Limb (tissue), 2 donors: ENCODE data around the gene UGT1A9.

ENCODE experiments used
- DNase-seq, 2 donors: peaks; one replicate each; pipeline ENCODE4 v3.0.0-alpha.2; 2016; ENCODE audit errors: extremely low spot score in 2 of 2

The UGT1A9 gene

DNA sequence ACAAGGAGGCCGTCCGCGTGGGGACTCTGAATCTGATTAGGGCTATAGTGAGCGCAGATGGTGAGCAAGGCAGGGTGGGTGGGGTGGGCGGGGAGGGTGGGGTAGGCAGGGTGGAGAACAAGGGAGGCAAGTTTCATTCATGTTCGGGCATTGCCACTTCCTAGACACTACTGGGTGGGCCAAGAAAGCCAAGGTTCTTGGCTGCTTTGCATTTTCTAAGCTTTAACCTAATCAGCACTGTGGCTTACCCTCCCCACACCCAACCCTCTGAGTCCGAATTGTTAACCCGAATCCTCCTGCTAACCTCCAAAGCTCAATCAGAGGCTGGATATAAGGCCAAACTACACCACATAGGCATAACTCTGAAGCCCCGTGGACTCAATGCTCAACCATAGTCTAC, 124.6 kb downstream of the UGT1A9 start:
- DNase-seq: no peak

DNA sequence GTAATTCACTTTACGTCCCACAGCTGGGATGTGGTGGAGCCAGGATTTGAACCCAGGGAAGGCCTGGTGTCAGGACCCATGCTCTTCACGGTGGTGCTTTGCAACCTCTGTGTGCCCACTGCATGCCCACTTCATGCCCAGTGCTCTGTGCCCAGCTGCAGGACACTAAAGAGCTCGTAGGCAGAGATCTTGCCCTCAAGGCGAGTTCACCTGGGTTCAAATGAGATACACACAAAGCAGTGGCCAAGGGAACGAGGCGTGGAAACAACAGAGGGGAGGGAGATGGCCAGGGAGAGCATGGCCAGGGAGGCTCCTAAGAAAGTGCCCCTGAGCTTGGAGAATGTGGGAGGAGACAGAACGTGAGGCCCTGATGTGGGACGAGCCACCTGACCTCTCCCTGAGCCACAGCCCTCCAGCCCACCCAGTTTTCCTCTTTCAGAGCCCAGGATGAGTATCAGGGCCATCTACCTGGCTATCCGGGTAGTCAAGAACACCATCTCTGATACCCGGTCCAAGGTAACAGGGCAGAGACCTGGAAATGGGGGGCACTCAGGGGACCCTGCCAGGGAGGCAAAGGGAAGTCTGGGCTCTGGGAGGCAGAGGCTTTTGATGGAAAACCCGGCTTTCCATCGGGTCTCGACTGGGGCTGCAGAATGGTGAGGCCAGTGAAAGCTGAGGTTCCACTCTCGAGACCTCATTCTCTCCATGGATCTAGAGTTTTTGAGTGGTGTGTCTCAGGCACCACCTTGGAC, 126.8 kb downstream of the UGT1A9 start:
- DNase-seq: no peak

DNA sequence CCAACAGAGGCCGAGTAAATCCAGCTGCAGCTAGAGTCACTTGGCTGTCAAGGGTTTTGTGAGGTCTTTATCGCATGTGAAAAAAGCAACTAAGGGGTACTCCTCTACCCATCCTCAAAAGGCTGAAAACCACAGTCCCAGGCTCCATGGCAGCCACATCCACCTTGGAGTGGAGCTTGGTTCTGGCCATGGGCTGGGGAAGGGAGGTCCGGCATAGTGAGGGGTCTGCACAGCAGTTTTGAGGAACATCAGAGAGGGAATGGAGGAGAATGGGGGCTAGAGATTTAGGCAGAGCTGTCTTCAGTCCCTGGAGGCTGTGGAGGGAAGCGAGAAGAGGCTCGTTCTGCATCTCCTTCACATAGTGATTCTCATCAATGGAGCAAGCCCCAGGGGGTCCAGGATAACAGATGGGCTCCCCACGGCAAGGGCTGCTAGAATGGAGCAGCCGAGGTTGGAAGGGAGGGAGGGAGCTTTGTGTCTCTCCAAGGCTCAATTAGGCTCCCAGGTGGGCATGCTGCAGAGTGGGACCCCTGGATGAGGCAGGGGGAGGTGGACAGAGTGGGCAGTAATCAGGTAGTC, 127.5 kb downstream of the UGT1A9 start:
- DNase-seq: no peak

- DNase-seq: no peak
These were observed 128.0 kb downstream of the UGT1A9 start for GRCh38 chr2:233799716-233800115.

GRCh38 chr2:233800208-233800607, 128.5 kb downstream of the UGT1A9 start:
- no peak for DNase-seq

- DNase-seq: no peak
These were observed 129.8 kb downstream of the UGT1A9 start for GRCh38 chr2:233801357-233802131.

GRCh38 chr2:233802132-233802815, 130.6 kb downstream of the UGT1A9 start:
- no peak for DNase-seq

DNA sequence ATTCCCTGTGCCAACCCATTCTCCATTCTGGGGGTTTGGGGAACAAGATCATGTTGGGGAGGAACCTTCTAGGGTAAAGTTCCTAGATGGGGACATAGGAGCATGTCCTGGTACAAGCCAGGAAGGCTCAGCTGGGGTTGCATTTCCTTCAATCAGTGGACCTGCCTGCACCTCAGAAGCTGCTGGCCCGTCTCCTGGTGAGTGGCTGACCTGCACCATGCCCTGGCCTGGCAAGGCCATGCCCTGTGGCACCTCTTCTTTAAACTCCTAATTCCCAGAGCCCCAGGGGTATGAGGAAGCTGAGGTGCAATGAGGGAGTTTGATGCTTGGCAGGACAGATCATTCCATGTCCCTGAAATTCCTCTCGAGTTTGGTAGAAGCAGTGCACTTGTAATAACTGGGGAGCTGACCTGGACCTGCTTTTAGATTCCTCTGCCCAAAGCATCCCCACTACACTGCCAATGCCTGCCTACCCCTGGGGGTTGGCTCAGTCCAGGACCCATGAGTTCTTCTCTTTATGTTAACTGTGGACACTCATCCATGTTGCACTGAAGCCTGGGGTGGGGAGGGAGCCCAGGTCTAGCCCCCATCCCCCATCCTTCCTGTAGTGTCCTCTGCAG, 131.7 kb downstream of the UGT1A9 start:
- no peak for DNase-seq

DNA sequence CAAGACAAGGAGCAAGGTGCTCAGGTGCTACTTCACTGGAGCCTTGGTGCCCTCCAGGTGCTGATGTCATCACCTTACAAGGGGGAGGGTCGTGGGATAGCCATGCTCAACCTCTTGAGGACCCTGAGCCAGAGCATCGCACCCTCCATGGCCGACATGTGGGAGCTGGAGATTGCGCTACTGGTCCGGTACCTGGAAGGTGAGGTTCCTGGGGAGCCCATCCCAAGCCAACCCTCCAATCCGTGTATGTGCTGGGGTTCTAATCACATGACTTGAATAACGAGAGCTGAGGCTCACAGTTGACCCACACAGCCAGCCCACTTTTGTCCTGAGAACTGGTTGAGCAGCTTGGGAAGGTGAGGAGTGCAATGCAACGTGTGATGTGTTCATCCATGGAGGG, 132.3 kb downstream of the UGT1A9 start:
- no peak for DNase-seq

- no peak for DNase-seq
These were observed 135.6 kb downstream of the UGT1A9 start for GRCh38 chr2:233807215-233807865.

DNA sequence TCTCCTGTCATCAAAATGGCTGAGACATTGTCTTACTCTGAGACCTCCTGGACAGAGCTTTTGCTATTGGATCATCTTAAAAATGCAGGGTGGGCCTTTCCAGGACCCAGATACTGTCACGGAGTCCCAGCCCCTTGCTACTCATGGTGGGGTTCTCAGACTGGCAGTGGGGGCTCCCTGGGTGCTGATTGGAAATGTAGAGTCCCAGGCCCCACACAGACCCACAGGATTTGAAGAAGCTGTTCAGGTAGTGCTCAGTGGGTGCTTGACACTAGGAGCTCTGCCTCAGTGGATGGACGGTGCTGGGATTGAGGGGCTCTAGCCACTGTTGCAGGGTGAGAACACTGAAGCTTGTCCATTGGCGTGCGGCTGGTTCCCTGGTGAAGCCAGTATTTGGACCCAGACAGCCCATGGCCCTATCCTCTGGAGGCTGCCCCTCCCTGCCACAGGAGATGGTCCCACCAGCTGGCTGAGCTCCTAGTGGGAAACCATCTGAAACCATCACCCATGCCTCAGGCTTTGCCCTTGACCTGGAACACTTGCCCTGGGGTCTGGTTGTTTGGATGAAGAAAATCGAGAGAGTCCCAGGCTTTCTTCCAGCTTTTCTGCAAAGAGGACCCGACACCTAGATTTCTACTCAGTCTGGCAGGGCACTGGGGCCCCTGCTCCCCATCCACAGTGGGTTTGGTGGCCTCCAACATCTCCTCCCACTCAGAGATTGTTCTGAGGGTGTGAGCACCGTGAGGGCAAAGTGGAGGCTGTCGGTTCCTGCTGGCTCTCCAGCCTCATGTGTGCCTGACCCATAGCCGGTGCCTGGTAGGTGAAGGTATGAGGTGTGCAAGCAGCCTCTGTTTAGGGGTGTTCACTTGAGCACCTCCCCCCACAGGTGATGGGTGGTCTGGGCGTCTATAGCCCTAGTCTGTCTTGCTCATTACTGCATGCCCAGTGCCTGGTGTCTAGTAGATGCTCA, 136.6 kb downstream of the UGT1A9 start:
- no peak for DNase-seq

DNA sequence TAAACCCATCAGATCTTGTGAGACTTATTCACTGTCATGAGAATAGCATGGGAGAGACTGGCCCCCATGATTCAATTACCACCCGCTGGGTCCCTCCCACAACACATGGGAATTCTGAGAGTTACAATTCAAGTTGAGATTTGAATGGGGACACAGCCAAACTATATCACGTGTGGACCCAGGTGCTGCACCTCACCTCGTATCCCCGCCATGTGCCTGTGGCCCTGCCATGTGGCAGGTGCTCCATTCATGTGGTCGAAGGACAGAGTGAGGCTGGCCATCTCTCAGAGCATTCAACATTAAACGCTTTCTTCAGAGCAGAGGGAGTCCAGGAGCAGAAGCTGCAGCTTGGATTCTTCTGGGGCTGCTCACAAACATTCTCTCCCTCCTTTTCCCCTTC, 138.7 kb downstream of the UGT1A9 start:
- DNase-seq: no peak

GRCh38 chr2:233811087-233811486, 139.4 kb downstream of the UGT1A9 start:
- peak in 1 of 2 donors; percentile 3 for DNase-seq

- peak in 1 of 2 donors; percentile 8 for DNase-seq
These were observed 140.0 kb downstream of the UGT1A9 start for GRCh38 chr2:233811732-233812131.

DNA sequence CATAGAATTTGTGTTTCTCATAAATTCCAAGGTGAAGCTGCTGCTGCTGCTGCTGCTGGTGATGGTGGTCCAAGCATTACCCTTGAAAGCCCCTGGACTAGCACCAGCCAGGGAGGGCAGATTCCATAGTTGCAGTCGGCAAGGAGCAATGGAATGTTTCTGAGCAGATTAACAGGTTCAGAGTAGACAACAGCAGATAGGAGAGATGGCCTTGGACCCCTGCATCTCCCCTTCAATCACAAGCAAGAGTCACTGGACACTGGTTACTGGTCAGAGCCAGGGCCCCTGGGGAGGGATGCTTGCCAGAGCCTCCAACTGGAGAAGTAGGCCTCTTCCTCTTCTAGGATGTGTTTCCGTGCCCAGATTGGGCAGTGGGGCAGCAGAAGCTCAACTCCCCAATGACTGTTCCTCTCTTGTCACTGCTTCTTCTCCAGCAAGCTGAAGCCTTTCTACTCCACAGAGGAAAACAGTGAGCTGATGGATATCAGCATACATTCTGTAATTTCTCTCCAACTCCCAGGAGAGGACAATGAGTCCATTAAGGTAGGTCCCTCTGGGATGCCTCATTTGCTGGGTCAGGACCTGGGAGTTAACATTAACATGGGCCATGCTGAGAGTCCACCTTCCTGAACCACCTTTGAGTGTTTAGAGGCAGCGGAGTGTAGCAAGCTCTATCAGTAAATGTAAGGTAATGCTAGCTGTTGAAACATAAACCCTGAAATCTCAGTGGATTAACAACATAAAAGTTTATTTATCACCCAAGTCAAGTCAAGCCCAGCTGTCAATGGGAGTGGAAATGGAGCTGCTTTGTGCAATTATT, 141.7 kb downstream of the UGT1A9 start:
- peak in 1 of 2 donors; percentile 11 for DNase-seq

DNA sequence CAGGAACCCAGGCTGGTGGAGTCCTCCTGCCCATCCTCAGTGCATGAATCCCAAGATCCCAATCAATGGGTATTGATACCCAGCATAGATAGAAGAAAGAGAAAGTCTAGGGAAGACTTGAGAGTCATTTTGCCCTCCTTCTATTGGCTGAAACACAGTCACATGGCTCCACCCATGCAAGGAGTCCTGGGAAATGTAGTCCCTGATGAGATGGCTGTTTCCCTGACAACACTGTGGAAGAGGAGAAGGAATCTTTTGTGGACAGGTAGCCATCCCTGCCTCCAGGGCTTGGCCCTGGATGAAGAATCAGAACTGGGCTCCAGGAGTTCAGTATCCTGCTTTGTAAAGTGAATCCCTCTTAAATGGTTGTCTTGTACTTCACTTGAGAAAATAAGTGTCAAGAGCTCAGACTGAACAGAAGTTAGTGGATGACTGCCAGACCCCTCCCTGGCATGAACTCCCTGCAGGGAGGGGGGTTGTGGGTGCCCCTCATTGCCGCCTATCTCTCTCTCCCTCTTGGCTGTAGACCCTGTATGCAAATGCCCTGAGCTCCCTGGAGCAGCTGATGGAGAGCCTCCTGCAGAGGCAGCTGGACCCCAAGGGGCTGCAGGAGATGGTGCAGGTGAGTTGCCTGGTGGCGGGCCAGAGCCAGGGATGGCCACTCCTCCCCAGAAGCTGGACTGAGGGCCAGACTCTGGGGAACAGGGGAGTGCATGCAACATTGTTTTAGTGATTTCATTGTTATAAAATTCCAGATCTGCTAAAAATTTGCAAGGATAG, 142.5 kb downstream of the UGT1A9 start:
- peak in 1 of 2 donors; percentile 12 for DNase-seq

- no peak for DNase-seq
These were observed 144.2 kb downstream of the UGT1A9 start for GRCh38 chr2:233815861-233816260.

- peak in 1 of 2 donors; percentile 7 for DNase-seq
These were observed 144.6 kb downstream of the UGT1A9 start for GRCh38 chr2:233816334-233816733.
